ENCODE results near the gene PCID2. TPM values are rescaled to one million over a fixed set of nuclear protein-coding genes. Genes with fewer than 3 reads are reported as not detected.
A peak's percentile ranks its signal among the peaks of the same experiment; 100 is the strongest.

The PCID2 gene
- polyA plus RNA-seq, 1 experiment, result 107 TPM

DNA sequence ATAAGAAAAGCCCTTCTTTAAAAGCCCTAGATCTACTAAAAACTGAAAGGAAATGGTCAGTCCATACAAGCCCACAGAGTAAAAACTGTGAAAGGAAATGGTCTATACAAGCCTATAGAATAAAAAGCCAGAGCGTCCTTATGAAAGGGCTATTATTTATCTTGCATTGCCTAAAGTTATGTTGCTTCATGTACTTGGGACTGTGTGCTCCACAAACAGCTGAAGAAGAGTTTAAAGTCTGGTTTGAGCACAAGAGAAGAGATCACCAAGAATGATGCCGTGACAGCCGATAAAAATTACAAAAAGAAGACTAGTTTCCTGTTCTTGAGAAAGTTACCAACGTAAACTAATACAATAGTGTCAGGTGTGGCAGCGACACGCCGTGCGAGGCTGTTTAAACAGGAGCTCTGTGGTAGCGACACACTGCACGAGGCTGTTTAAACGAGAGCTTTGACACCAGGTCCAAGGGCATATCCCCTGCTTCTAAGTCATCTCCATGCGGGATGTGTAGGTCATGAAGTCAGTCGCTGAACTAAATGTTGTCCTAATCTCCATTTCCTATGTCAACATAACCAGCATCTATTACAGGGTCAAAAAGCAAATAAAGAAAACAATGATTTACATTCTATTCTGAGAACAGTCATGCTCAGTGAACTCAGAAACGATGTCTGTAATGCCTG is 24.9 kb downstream of the PCID2 start:
- Histone ChIP-seq H3K27me3 (ENCODE audit: control insufficient read depth, insufficient read depth, low read length) (no peaks in the 10 kb centered on the region), H3K27ac (ENCODE audit: low read depth, low read length) (no peak overlapping the region), H3K9me3 (ENCODE audit: control insufficient read depth, insufficient read depth, low read length) (peaks cover 6% of the 10 kb centered on the region), H3K4me3 (ENCODE audit: low read depth, low read length) (no peak overlapping the region)
- ChIA-PET POLR2A (no interaction called here), CTCF (no interaction called here)
- TF ChIP-seq, protein P1, sequence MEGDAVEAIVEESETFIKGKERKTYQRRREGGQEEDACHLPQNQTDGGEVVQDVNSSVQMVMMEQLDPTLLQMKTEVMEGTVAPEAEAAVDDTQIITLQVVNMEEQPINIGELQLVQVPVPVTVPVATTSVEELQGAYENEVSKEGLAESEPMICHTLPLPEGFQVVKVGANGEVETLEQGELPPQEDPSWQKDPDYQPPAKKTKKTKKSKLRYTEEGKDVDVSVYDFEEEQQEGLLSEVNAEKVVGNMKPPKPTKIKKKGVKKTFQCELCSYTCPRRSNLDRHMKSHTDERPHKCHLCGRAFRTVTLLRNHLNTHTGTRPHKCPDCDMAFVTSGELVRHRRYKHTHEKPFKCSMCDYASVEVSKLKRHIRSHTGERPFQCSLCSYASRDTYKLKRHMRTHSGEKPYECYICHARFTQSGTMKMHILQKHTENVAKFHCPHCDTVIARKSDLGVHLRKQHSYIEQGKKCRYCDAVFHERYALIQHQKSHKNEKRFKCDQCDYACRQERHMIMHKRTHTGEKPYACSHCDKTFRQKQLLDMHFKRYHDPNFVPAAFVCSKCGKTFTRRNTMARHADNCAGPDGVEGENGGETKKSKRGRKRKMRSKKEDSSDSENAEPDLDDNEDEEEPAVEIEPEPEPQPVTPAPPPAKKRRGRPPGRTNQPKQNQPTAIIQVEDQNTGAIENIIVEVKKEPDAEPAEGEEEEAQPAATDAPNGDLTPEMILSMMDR (IDR thresholded peaks at IDR 0.05; ENCODE audit: low read depth, low read length), result no peak
- no peak for DNase-seq (ENCODE audit: low read depth, low spot score)

DNA sequence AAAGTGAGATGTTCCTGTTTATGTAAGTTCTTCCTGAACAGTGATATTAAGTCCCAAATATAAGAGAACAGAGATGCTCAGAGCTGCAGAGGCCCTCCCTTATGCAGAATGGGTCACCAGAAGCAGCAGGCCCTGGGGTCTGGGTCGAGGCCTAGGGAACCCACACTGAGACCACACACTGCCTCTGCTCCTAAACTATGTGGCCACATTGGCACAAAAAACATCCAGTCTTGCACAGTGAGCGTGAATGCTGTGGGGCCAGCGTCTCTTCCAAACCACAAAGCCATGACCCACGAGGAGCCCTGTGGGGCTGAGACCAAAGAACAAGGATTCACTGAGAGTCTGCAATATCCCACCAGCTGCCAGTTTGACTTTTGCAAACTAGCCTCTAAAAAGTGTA is 26.4 kb downstream of the PCID2 start:
- no peak overlapping the region for H3K27ac ChIP-seq (ENCODE audit: low read depth, low read length)
- ChIA-PET POLR2A (interaction anchor here (0.6 kb wide), 1 partner anchor 10 kb away, joined by 3 read pairs; no protein-coding TSS in a partner anchor), CTCF (no interaction called here)
- H3K4me3 ChIP-seq (ENCODE audit: low read depth, low read length), result no peak overlapping the region
- H3K9me3 ChIP-seq (ENCODE audit: control insufficient read depth, insufficient read depth, low read length), result no peaks in the 10 kb centered on the region; the same call in 1 of the 2 replicates
- H3K27me3 ChIP-seq (ENCODE audit: control insufficient read depth, insufficient read depth, low read length), result no peaks in the 10 kb centered on the region
- no peak for DNase-seq (ENCODE audit: low read depth, low spot score)
- TF ChIP-seq, protein P1 (IDR thresholded peaks at IDR 0.05; ENCODE audit: low read depth, low read length), result no peak

DNA sequence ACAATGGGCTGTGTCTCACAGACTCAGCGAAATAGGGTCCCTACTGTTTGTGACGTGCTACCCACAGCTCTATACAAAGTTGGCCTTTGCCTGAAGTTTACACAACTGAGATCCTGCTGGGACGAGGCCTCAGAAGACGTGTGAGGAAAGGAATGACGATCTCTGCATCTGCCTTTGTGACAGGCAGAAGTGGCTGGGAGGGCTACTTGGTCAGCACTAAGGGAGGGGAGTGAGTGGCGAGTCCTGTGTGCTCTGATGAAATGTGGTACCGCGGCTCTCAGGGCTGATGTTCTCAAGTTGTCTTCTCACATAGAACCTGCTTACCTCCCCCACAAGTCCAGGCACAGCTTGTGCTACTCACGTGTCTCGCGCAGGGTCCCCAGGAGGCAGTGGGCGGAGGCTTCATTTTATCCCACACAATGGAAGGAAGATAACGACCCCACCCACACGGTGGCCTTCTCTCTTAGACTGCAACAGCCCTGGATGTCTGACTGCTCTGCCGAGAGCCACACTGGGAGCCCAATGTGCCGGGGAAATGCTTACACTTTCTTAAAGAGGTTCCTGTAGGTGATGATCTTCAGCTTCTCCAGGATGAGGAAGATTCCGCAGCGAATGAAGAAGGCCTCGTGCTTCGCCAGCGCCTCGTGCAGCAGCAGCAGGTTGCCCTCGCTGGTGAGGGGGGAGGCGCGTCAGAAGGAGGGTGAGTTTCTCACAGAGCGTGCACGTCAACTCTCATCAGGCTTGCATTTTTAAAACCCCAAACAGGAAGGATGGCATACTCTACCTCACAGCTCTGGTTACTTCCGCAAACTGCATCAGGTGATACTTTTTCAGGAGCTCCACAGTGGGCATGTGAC is 28.9 kb downstream of the PCID2 start:
- no peaks in the 10 kb centered on the region; the same call in 1 of the 2 replicates for H3K9me3 ChIP-seq (ENCODE audit: control insufficient read depth, insufficient read depth, low read length)
- peak overlapping the region; percentile 99 for H3K27ac ChIP-seq (ENCODE audit: low read depth, low read length)
- no peak overlapping the region for H3K4me3 ChIP-seq (ENCODE audit: low read depth, low read length)
- POLR2A ChIA-PET, result interaction anchor here (2.6 to 3.2 kb wide), 2 partner anchors 8 to 30 kb away, joined by 18 to 19 read pairs; partner anchors contain the start of genes CUL4A and PCID2
- TF ChIP-seq, protein P1 (IDR thresholded peaks at IDR 0.05; ENCODE audit: low read depth, low read length), result no peak
- CTCF ChIA-PET, result interaction anchor here (0.7 kb wide), 1 partner anchor 13 kb away, joined by 3 read pairs; no protein-coding TSS in a partner anchor
- no peaks in the 10 kb centered on the region for H3K27me3 ChIP-seq (ENCODE audit: control insufficient read depth, insufficient read depth, low read length)
- DNase-seq (ENCODE audit: low read depth, low spot score), result no peak

DNA sequence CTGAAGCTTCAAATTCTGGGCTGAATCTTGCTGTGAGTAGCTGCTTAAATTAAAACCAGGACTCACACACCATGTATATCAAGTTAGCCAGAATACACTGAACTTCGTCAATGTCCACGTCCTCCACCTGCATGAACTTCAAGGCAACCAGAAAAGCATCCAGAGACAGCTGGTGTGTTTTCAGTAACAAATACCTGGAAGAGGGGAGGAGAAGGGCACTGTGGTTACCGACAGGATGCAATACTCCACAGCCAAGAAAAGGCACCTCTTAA is 29.6 kb downstream of the PCID2 start:
- H3K27me3 ChIP-seq (ENCODE audit: control insufficient read depth, insufficient read depth, low read length), result no peaks in the 10 kb centered on the region
- TF ChIP-seq, protein P1 (IDR thresholded peaks at IDR 0.05; ENCODE audit: low read depth, low read length), result no peak
- ChIA-PET CTCF (interaction anchor here (1.1 kb wide), 1 partner anchor 8 kb away, joined by 3 read pairs; no protein-coding TSS in a partner anchor), POLR2A (interaction anchor here (2.6 to 3.2 kb wide), 2 partner anchors 8 to 30 kb away, joined by 18 to 19 read pairs; partner anchors contain the start of genes CUL4A and PCID2)
- H3K9me3 ChIP-seq (ENCODE audit: control insufficient read depth, insufficient read depth, low read length), result no peaks in the 10 kb centered on the region; the same call in 1 of the 2 replicates
- H3K4me3 ChIP-seq (ENCODE audit: low read depth, low read length), result no peak overlapping the region
- peak overlapping the region; percentile 99 for H3K27ac ChIP-seq (ENCODE audit: low read depth, low read length)
- DNase-seq (ENCODE audit: low read depth, low spot score), result no peak
